ENCODE results near the gene TRABD2A.

- TF ChIP-seq POLR2A (IDR thresholded peaks at IDR 0.05; ENCODE audit: low read length), result no peak
- TF ChIP-seq GATA1 (IDR thresholded peaks at IDR 0.05; ENCODE audit: low read depth, low read length), result no peak
These were observed 6.3 kb downstream of the TRABD2A start for GRCh38 chr2:84874381-84875212.
